HCT116 (cell line): Measurements from ENCODE around the gene USF1. TPM values are rescaled to one million over a fixed set of nuclear protein-coding genes. Genes with fewer than 3 reads are reported as not detected.

Experiments
- ATAC-seq: fragments of 200-7000 bp; cut with Tn5 transposase; 2 replicates; pipeline ENCODE4 v1.9.1; 2020; ENCODE audit warnings: mild to moderate bottlenecking, moderate library complexity
- BruUV-seq: library from RNA; stranded (reverse); fragments of 400-500 nt; replicated peaks from 2 replicates; lab custom pipeline; 2021; lab: Mats Ljungman, UMichigan
- CTCF ChIA-PET: fragments of 300-600 bp; sonication (Branson Sonifier 250); formaldehyde crosslinking; loops from one replicate; lab custom pipeline; 2021; ENCODE audit warnings: antibody characterized with exemption; lab: Charles Lee
- POLR2A ChIA-PET: fragments of 300-600, 350-600 bp; sonication (Branson Sonifier 250); formaldehyde crosslinking; loops from one replicate; lab custom pipeline; 2021; ENCODE audit warnings: antibody characterized with exemption; lab: Charles Lee
- RAD21 ChIA-PET, 2 experiments: fragments of 300-600 bp; sonication (Branson Sonifier 250); formaldehyde crosslinking; loops; one replicate each; lab custom pipeline; 2023; ENCODE audit warnings: low total read pairs in 2 of 2; ENCODE audit not compliant: uncharacterized antibody in 2 of 2, unreplicated experiment in 2 of 2, low non-redundant PET in 1 of 2; lab: Charles Lee
- DNase-seq: peaks from one replicate; pipeline ENCODE4 v3.0.0-alpha.2; 2010; ENCODE audit warnings: low read depth, low spot score
- H2AFZ ChIP-seq: fragments of 200-600 bp; shearing (Covaris generic), sonication (generic); 2 replicates; pipeline ENCODE4 v1.6.1; 2017; ENCODE audit warnings: low read depth, mixed run types, mixed read lengths, antibody characterized with exemption, low read length; ENCODE audit not compliant: poor library complexity, severe bottlenecking
- H3K27ac ChIP-seq: 2 replicates; pipeline ENCODE4 v1.5.1; 2012; ENCODE audit warnings: low read depth, low read length
- H3K27me3 ChIP-seq: fragments of 200-600 bp; sonication (generic); 2 replicates; pipeline ENCODE4 v1.6.1; 2016; ENCODE audit warnings: mixed run types, low read length, mixed read lengths; ENCODE audit not compliant: insufficient read depth
- H3K36me3 ChIP-seq, 2 experiments: fragments of 200-500 bp in 1 of 2; fragments of 200-600 bp in 1 of 2; sonication (Bioruptor generic) in 1 of 2; sonication (generic) in 1 of 2; 2 replicates each; pipeline versions ENCODE4 v1.5.1 to v1.6.1; 2014 to 2016; ENCODE audit warnings: low read length in 2 of 2, inconsistent platforms in 1 of 2, mixed read lengths in 1 of 2, mixed run types in 1 of 2; ENCODE audit not compliant: insufficient read depth in 2 of 2, control insufficient read depth in 1 of 2
- H3K4me1 ChIP-seq, 2 experiments: fragments of 200-600 bp in 1 of 2; sonication (generic) in 1 of 2; 2 replicates each; pipeline versions ENCODE4 v1.5.1 to v1.6.1; 2012 to 2017; ENCODE audit warnings: low read length in 2 of 2, inconsistent platforms in 1 of 2, mild to moderate bottlenecking in 1 of 2, mixed read lengths in 1 of 2, mixed run types in 1 of 2, moderate library complexity in 1 of 2; ENCODE audit not compliant: insufficient read depth in 2 of 2, control insufficient read depth in 1 of 2
- H3K4me2 ChIP-seq: fragments of 200-600 bp; sonication (generic); 2 replicates; pipeline ENCODE4 v1.6.1; 2017; ENCODE audit warnings: mixed run types, low read length, mixed read lengths
- H3K4me3 ChIP-seq, 2 experiments: fragments of 200-600 bp in 1 of 2; sonication (generic) in 1 of 2; replicated peaks in 1 of 2; 2 replicates each; pipeline ENCODE4 v1.5.1; 2011 to 2016; ENCODE audit warnings: low read length in 2 of 2, control low read depth in 1 of 2, low read depth in 1 of 2, mild to moderate bottlenecking in 1 of 2, mixed read lengths in 1 of 2, mixed run types in 1 of 2
- H3K79me2 ChIP-seq: fragments of 200-600 bp; sonication (generic); 2 replicates; pipeline ENCODE4 v1.6.1; 2017; ENCODE audit warnings: mild to moderate bottlenecking, mixed run types, low read length, moderate library complexity, mixed read lengths; ENCODE audit not compliant: insufficient read depth
- H3K9ac ChIP-seq: fragments of 200-600 bp; sonication (generic); 2 replicates; pipeline ENCODE4 v1.6.1; 2016; ENCODE audit warnings: low read length, mixed read lengths
- H3K9me2 ChIP-seq: fragments of 200-600 bp; sonication (generic), shearing (Covaris generic); 2 replicates; pipeline ENCODE4 v1.6.1; 2017; ENCODE audit warnings: mixed run types, mild to moderate bottlenecking, moderate library complexity; ENCODE audit not compliant: insufficient read depth
- H3K9me3 ChIP-seq, 2 experiments: fragments of 200-500 bp in 1 of 2; fragments of 200-600 bp in 1 of 2; sonication (Bioruptor generic) in 1 of 2; sonication (generic) in 1 of 2; 2 replicates each; pipeline ENCODE4 v1.6.1; 2014 to 2017; ENCODE audit warnings: low read length in 2 of 2, mixed read lengths in 2 of 2, inconsistent platforms in 1 of 2, low read depth in 1 of 2, mild to moderate bottlenecking in 1 of 2, mixed run types in 1 of 2, moderate library complexity in 1 of 2; ENCODE audit not compliant: control insufficient read depth in 1 of 2, insufficient read depth in 1 of 2
- H4K20me1 ChIP-seq: fragments of 200-600 bp; sonication (generic), shearing (Covaris generic); 2 replicates; pipeline ENCODE4 v1.6.1; 2017; ENCODE audit warnings: mixed run types, mild to moderate bottlenecking, moderate library complexity; ENCODE audit not compliant: insufficient read depth
- CEBPB ChIP-seq: IDR thresholded peaks from 2 replicates; pipeline ENCODE4 v1.6.1; 2012; ENCODE audit warnings: low read depth
- EGR1 ChIP-seq: IDR thresholded peaks from 2 replicates; pipeline ENCODE4 v1.6.1; 2012; ENCODE audit warnings: low read depth
- EZH2 ChIP-seq: fragments of 200-600 bp; sonication (generic); IDR thresholded peaks from 2 replicates; pipeline ENCODE4 v1.6.1; 2017; ENCODE audit warnings: antibody characterized with exemption, mixed run types
- JUND ChIP-seq: IDR thresholded peaks from 2 replicates; pipeline ENCODE4 v1.6.1; 2012
- POLR2AphosphoS5 ChIP-seq: IDR thresholded peaks from 2 replicates; pipeline ENCODE4 v1.6.1; 2011; ENCODE audit warnings: mild to moderate bottlenecking, low read depth, low read length, moderate library complexity
- RAD21 ChIP-seq: IDR thresholded peaks from 2 replicates; pipeline ENCODE4 v1.6.1; 2012; ENCODE audit warnings: low read depth, mild to moderate bottlenecking
- SP1 ChIP-seq: IDR thresholded peaks from 2 replicates; pipeline ENCODE4 v1.6.1; 2012; ENCODE audit warnings: low read depth
- SRF ChIP-seq: IDR thresholded peaks from 2 replicates; pipeline ENCODE4 v1.6.1; 2012; ENCODE audit warnings: low read depth
- TCF7L2 ChIP-seq: IDR thresholded peaks from 2 replicates; pipeline ENCODE4 v1.7.0; 2011; ENCODE audit warnings: borderline replicate concordance, inconsistent platforms; ENCODE audit not compliant: insufficient read depth, insufficient read length; ENCODE audit errors: extremely low read depth
- YY1 ChIP-seq: IDR thresholded peaks from 2 replicates; pipeline ENCODE4 v1.6.1; 2011; ENCODE audit warnings: low read length, low read depth, moderate library complexity, mild to moderate bottlenecking; ENCODE audit not compliant: insufficient replicate concordance; ENCODE audit errors: extremely low read depth
- ZFX ChIP-seq: fragments of 450-650 bp; IDR thresholded peaks from 2 replicates; pipeline ENCODE4 v1.6.1; 2017
- intact Hi-C: fragments of 100-400 bp; cut with micrococcal nuclease; formaldehyde crosslinking; loops from 2 replicates; pipeline ENCODE4 v1.10.0; 2022
- total RNA-seq: library from RNA; stranded (reverse); gene quantifications from one replicate; pipeline ENCODE4 v1.2.1, GENCODE V29; 2021; ENCODE audit not compliant: unreplicated experiment
- TF ChIP-seq, protein P1 (sequence below): IDR thresholded peaks from 2 replicates; pipeline ENCODE4 v1.6.1; 2012; ENCODE audit warnings: low read depth
- TF ChIP-seq, protein P2 (sequence below): IDR thresholded peaks from 2 replicates; pipeline ENCODE4 v1.6.1; 2012
- TF ChIP-seq, protein P3 (sequence below): IDR thresholded peaks from 2 replicates; pipeline ENCODE4 v1.6.1; 2012
- TF ChIP-seq, protein P4 (sequence below): IDR thresholded peaks from 2 replicates; pipeline ENCODE4 v1.6.1; 2011; ENCODE audit warnings: mild to moderate bottlenecking, low read length, moderate library complexity; ENCODE audit not compliant: insufficient replicate concordance; ENCODE audit errors: extremely low read depth
- TF ChIP-seq, protein P5 (sequence below), 3 experiments: fragments of 200-600 bp in 1 of 3; sonication (generic) in 1 of 3; IDR thresholded peaks in 2 of 3; conservative IDR thresholded peaks in 1 of 3; 2 replicates each; pipeline ENCODE4 v1.5.1; 2012 to 2017; ENCODE audit warnings: low read depth in 2 of 3, low read length in 2 of 3, antibody characterized with exemption in 1 of 3, borderline replicate concordance in 1 of 3, control low read depth in 1 of 3, mild to moderate bottlenecking in 1 of 3, mixed read lengths in 1 of 3, mixed run types in 1 of 3, moderate library complexity in 1 of 3; ENCODE audit not compliant: insufficient read depth in 1 of 3

USF1 gene
- total RNA-seq, 1 experiment from 2014 or later, result 48.0 TPM

DNA sequence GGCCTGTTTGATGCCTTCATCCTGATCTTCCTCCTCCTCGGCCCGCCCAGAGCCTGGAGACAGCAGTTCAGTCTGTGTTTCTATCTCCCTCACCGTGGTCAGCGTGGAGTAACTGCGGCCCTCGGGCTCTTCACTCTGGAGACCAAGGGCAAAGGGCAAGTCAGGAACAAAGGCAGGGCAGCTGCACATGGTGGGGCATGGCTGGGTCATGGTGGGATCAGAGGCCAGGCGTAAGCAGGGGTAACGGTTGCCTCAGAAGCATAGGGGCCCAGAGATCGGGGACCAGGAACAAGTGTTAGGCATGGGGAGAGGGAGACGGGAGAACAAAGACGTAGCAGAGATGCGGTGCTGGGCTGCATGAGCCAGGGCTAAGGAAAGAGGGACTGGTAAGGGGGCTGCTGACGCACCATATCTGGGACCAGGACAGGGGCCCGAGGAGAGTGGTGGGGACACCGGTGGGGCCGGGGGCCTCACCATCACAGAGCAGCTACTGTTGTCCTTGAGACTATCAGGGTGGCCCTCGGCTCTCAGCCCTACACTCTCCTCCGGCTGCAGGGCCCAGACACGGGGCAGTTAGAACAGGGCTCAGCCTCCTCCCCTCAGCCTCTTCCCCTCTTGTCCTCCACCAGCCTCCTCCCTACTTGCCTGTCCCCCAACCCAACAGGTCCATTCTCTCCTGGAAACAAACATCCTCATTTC lies 27.1 kb upstream of the USF1 start:
- DNase-seq (no peak), ATAC-seq (no peak)
- no peaks in the 10 kb centered on the region for H3K9me3 ChIP-seq
- ChIA-PET CTCF (interaction anchor here (1.1 to 3.1 kb wide), 2 partner anchors 12 to 25 kb away, joined by 3 to 25 read pairs; partner anchors contain the start of gene KLHDC9), POLR2A (interaction anchor here (0.7 to 1.2 kb wide), 2 partner anchors 25 to 45 kb away, joined by 4 to 5 read pairs; partner anchors contain the start of genes NIT1 and PFDN2), RAD21 (interaction anchor here in 1 of 2 experiments (1.2 to 1.3 kb wide), 2 partner anchors 24 to 81 kb away, joined by 3 to 5 read pairs; no protein-coding TSS in a partner anchor)
- H3K9ac ChIP-seq, result no peak overlapping the region
- H3K4me2 ChIP-seq, result no peak overlapping the region
- no peak overlapping the region for H2AFZ ChIP-seq
- BruUV-seq, result no TSS peak
- H3K79me2 ChIP-seq, result no peaks in the 10 kb centered on the region
- no peaks in the 10 kb centered on the region for H3K36me3 ChIP-seq
- H3K4me3 ChIP-seq, result no peak overlapping the region
- H3K9me2 ChIP-seq, result no peaks in the 10 kb centered on the region
- no peak for TF ChIP-seq YY1
- TF ChIP-seq, protein P1, sequence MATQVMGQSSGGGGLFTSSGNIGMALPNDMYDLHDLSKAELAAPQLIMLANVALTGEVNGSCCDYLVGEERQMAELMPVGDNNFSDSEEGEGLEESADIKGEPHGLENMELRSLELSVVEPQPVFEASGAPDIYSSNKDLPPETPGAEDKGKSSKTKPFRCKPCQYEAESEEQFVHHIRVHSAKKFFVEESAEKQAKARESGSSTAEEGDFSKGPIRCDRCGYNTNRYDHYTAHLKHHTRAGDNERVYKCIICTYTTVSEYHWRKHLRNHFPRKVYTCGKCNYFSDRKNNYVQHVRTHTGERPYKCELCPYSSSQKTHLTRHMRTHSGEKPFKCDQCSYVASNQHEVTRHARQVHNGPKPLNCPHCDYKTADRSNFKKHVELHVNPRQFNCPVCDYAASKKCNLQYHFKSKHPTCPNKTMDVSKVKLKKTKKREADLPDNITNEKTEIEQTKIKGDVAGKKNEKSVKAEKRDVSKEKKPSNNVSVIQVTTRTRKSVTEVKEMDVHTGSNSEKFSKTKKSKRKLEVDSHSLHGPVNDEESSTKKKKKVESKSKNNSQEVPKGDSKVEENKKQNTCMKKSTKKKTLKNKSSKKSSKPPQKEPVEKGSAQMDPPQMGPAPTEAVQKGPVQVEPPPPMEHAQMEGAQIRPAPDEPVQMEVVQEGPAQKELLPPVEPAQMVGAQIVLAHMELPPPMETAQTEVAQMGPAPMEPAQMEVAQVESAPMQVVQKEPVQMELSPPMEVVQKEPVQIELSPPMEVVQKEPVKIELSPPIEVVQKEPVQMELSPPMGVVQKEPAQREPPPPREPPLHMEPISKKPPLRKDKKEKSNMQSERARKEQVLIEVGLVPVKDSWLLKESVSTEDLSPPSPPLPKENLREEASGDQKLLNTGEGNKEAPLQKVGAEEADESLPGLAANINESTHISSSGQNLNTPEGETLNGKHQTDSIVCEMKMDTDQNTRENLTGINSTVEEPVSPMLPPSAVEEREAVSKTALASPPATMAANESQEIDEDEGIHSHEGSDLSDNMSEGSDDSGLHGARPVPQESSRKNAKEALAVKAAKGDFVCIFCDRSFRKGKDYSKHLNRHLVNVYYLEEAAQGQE, result no peak
- TF ChIP-seq SRF, result no peak
- no peak for TF ChIP-seq CEBPB
- no peak for TF ChIP-seq RAD21
- TF ChIP-seq, protein P2, sequence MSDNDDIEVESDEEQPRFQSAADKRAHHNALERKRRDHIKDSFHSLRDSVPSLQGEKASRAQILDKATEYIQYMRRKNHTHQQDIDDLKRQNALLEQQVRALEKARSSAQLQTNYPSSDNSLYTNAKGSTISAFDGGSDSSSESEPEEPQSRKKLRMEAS, result no peak
- TF ChIP-seq POLR2AphosphoS5, result no peak
- no peak for TF ChIP-seq JUND
- TF ChIP-seq EZH2, result no peak
- TF ChIP-seq, protein P3, sequence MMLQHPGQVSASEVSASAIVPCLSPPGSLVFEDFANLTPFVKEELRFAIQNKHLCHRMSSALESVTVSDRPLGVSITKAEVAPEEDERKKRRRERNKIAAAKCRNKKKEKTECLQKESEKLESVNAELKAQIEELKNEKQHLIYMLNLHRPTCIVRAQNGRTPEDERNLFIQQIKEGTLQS, result no peak
- no peak for TF ChIP-seq TCF7L2
- TF ChIP-seq EGR1, result no peak
- TF ChIP-seq, protein P4, sequence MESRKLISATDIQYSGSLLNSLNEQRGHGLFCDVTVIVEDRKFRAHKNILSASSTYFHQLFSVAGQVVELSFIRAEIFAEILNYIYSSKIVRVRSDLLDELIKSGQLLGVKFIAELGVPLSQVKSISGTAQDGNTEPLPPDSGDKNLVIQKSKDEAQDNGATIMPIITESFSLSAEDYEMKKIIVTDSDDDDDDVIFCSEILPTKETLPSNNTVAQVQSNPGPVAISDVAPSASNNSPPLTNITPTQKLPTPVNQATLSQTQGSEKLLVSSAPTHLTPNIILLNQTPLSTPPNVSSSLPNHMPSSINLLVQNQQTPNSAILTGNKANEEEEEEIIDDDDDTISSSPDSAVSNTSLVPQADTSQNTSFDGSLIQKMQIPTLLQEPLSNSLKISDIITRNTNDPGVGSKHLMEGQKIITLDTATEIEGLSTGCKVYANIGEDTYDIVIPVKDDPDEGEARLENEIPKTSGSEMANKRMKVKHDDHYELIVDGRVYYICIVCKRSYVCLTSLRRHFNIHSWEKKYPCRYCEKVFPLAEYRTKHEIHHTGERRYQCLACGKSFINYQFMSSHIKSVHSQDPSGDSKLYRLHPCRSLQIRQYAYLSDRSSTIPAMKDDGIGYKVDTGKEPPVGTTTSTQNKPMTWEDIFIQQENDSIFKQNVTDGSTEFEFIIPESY, result no peak
- TF ChIP-seq ZFX, result no peak
- no peak for TF ChIP-seq SP1
- TF ChIP-seq, protein P5, sequence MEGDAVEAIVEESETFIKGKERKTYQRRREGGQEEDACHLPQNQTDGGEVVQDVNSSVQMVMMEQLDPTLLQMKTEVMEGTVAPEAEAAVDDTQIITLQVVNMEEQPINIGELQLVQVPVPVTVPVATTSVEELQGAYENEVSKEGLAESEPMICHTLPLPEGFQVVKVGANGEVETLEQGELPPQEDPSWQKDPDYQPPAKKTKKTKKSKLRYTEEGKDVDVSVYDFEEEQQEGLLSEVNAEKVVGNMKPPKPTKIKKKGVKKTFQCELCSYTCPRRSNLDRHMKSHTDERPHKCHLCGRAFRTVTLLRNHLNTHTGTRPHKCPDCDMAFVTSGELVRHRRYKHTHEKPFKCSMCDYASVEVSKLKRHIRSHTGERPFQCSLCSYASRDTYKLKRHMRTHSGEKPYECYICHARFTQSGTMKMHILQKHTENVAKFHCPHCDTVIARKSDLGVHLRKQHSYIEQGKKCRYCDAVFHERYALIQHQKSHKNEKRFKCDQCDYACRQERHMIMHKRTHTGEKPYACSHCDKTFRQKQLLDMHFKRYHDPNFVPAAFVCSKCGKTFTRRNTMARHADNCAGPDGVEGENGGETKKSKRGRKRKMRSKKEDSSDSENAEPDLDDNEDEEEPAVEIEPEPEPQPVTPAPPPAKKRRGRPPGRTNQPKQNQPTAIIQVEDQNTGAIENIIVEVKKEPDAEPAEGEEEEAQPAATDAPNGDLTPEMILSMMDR (IDR thresholded peaks at IDR 0.05 in 2 of 3, conservative IDR thresholded peaks at IDR 0.05 in 1 of 3; ENCODE audit: borderline replicate concordance in 1 of 3, insufficient read depth in 1 of 3, low read depth in 2 of 3, low read length in 2 of 3), result no peak
- intact Hi-C loops, result loop anchor here (1.0 kb wide), 1 partner anchor 24 kb away; no protein-coding TSS in a partner anchor
- H3K27ac ChIP-seq, result no peak overlapping the region
- peaks cover 0 to 46% of the 10 kb centered on the region in 2 experiments; a peak in 2 of 4 replicates for H3K4me1 ChIP-seq
- H4K20me1 ChIP-seq, result no peaks in the 10 kb centered on the region
- H3K27me3 ChIP-seq, result no peaks in the 10 kb centered on the region
